GM19397 (cell line): ENCODE results near the gene MED12L.

Experiments
- ATAC-seq: cut with Tn5 transposase; IDR thresholded peaks from one replicate; pipeline ENCODE4 v1.9.1; 2021; ENCODE audit warnings: mild to moderate bottlenecking, moderate library complexity; ENCODE audit not compliant: unreplicated experiment

Gene MED12L

GRCh38 chr3:151315846-151316245 is 230.4 kb downstream of the MED12L start:
- no peak for ATAC-seq

GRCh38 chr3:151316267-151316991 is 231.0 kb downstream of the MED12L start, which contains the start of gene GPR87:
Gene GPR87 (minus strand): TSS chr3:151316820. CDS start chr3:151300100, 16,720 bp downstream.
- ATAC-seq, result no peak

- no peak for ATAC-seq
Measured at GRCh38 chr3:151318313-151318712, 232.8 kb downstream of the MED12L start.

- no peak for ATAC-seq
Measured at GRCh38 chr3:151318991-151319390, 233.5 kb downstream of the MED12L start.

GRCh38 chr3:151319628-151320027 is 234.2 kb downstream of the MED12L start:
- ATAC-seq, result no peak

- no peak for ATAC-seq
Measured at GRCh38 chr3:151320131-151320530, 234.7 kb downstream of the MED12L start.

- no peak for ATAC-seq
Measured at GRCh38 chr3:151321526-151321925, 236.1 kb downstream of the MED12L start.

GRCh38 chr3:151322511-151322910 is 237.0 kb downstream of the MED12L start:
- ATAC-seq, result no peak

- ATAC-seq, result no peak
Measured at GRCh38 chr3:151327571-151328198, 242.2 kb downstream of the MED12L start.

GRCh38 chr3:151328298-151328995 is 243.0 kb downstream of the MED12L start:
- no peak for ATAC-seq

- no peak for ATAC-seq
Measured at GRCh38 chr3:151329363-151329762, 243.9 kb downstream of the MED12L start, which contains the start of gene P2RY13. Gene P2RY13 (minus strand): TSS chr3:151329549. CDS start chr3:151329528, 21 bp downstream.

GRCh38 chr3:151330379-151330778 is 244.9 kb downstream of the MED12L start:
- ATAC-seq, result no peak

- ATAC-seq, result no peak
Measured at GRCh38 chr3:151330899-151331298, 245.4 kb downstream of the MED12L start.

- no peak for ATAC-seq
Measured at GRCh38 chr3:151331696-151332095, 246.2 kb downstream of the MED12L start.

- ATAC-seq, result no peak
Measured at GRCh38 chr3:151345859-151346258, 260.4 kb downstream of the MED12L start.

- no peak for ATAC-seq
Measured at GRCh38 chr3:151346292-151346691, 260.8 kb downstream of the MED12L start.

- no peak for ATAC-seq
Measured at GRCh38 chr3:151347432-151347831, 262.0 kb downstream of the MED12L start.

- ATAC-seq, result no peak
Measured at GRCh38 chr3:151350656-151351055, 265.2 kb downstream of the MED12L start.

GRCh38 chr3:151351219-151351618 is 265.8 kb downstream of the MED12L start:
- peak; percentile 78 for ATAC-seq

- ATAC-seq, result peak; percentile 24
Measured at GRCh38 chr3:151351648-151352047, 266.2 kb downstream of the MED12L start.

- ATAC-seq, result no peak
Measured at GRCh38 chr3:151356794-151357462, 271.5 kb downstream of the MED12L start.
